ENCODE data around the gene FASTKD3. TPM values are rescaled to one million over a fixed set of nuclear protein-coding genes. Genes with fewer than 3 reads are reported as not detected.
A peak's percentile ranks its signal among the peaks of the same experiment; 100 is the strongest.

Gene FASTKD3
- total RNA-seq, 1 donor from 2014 or later, result 17.7 TPM

DNA sequence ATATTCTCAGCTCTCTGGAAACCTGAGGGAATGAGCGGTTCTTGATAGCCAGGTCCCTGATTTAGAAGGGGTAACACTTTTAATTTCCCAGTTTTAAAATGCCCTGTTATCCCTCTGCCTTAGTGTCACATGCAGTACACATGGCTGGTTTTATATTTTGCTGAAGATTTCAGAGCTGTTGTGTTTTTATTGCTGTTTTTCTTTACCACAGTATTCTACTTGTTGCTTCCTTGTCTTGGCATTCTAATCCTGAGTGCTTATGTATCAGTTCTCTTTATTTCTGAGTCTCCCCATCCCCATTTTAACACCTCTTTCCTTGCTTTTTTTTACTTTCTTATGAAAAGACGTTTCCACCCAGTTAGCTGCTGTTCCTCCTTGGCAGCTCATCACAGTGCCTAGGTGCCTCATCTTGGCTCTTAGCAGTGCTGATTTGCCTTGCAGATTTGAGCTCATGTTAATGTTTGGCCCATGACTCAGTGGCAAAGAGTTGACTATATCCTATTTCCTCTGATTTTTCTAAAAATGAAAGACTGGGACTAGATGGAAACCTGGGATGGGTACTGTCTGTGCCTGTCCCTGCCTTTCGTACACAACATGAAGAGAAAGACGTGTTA is 3.8 kb upstream of the FASTKD3 start:
- peak overlapping the region; percentile 44 for H3K4me3 Mint-ChIP-seq
- peaks cover 58% of the 10 kb centered on the region for H3K4me1 Mint-ChIP-seq
- peak overlapping the region; percentile 50 for H3K27ac Mint-ChIP-seq
- intact Hi-C loops (cut with micrococcal nuclease), result loop anchor here (10.0 kb wide), 1 partner anchor 1498 kb away; the partner anchor contains the start of gene MED10
- H3K27me3 Mint-ChIP-seq, result no peaks in the 10 kb centered on the region
- no peaks in the 10 kb centered on the region for H3K9me3 Mint-ChIP-seq
- H3K36me3 Mint-ChIP-seq (ENCODE audit: low read depth), result peaks cover 58% of the 10 kb centered on the region
- no peak for DNase-seq

DNA sequence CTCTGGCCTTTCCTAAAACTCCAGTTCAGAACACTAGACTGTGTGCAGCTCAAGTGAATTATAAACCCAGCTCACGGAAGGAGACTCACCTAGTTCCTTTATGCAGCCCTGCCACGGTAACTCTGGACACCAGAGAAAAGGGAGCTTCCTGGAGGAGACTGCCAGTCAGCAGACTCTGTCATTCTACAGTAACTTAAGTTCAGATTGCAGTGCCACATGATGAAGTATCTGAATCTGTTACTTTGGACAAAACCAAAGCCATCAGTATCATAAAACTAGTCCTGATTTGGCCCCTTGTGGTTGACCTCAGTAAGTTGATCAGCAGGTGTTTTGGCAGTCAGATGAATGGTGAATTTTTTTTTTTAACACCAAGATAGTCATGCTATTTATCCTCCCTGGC is 2.8 kb upstream of the FASTKD3 start:
- DNase-seq, result no peak
- Mint-ChIP-seq H3K27me3 (no peaks in the 10 kb centered on the region), H3K27ac (peak overlapping the region; percentile 14), H3K9me3 (no peaks in the 10 kb centered on the region), H3K36me3 (ENCODE audit: low read depth) (peaks cover 52% of the 10 kb centered on the region), H3K4me1 (peaks cover 60% of the 10 kb centered on the region), H3K4me3 (peak overlapping the region; percentile 39)
- intact Hi-C loops (cut with micrococcal nuclease), result loop anchor here (10.0 kb wide), 1 partner anchor 1497 kb away; the partner anchor contains the start of gene MED10

DNA sequence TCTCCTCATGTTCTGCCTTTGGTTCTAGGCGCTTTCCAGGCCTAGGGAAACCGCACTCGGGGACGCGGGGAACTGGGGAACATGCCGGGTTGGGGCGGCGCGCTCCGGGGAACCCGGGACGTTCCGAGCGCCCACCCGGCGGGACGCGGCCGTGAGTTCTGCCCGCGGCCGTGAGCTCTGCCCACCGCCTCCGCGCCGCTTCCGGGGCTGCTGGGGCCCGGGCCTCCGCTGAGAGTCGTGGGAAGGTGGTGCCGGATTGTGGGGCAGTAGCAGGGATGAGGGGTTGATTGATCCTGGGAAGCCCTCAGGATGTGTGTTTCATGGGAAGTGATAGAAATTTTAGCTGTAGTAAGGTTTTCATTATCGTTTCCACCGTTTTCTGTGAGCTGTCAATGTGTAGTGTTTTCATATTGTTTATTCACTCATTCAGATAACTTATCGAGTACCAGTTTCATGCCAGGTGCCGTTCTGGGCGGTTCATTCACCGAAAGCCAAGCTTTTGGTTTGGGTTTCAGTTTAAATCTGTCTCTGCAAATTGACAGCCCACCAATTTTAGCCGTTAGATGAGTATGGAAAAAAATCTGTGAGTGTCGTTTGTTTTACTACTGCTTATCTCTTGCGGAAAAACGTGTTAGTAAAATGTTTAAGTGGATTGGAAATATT is 774 bp upstream of the FASTKD3 start:
- H3K9me3 Mint-ChIP-seq, result no peaks in the 10 kb centered on the region
- H3K4me3 Mint-ChIP-seq, result peak overlapping the region; percentile 99
- no peaks in the 10 kb centered on the region for H3K27me3 Mint-ChIP-seq
- intact Hi-C loops (cut with micrococcal nuclease), result loop anchor here (1.0 to 10.0 kb wide), 4 partner anchors 9 to 1495 kb away; partner anchors contain the start of genes MED10 and TENT4A
- peaks cover 66% of the 10 kb centered on the region for H3K4me1 Mint-ChIP-seq
- peak overlapping the region; percentile 86 for H3K27ac Mint-ChIP-seq
- peaks cover 49% of the 10 kb centered on the region for H3K36me3 Mint-ChIP-seq (ENCODE audit: low read depth)
- DNase-seq, result peak; percentile 82

DNA sequence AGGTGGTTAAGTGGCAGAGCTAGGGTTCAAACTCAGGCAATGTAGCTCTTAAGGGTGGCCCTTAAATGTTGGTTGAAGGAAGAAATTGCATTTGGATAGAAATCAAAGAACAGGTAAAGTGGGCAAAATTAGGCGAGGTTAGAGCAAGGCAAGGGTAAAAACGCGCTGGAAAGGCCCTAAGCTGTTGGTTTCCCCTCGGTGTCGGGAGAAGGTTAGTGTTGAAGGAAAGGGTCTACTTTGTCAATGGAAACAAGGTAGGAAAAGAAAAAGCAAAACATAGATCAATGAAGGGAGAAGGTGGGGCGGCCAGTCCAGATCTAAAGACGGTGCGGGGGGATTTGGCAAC is 431 bp downstream of the FASTKD3 start:
- intact Hi-C loops (cut with micrococcal nuclease), result loop anchor here (1.0 to 5.0 kb wide), 2 partner anchors 10 to 1156 kb away; partner anchors contain the start of gene TENT4A
- H3K4me3 Mint-ChIP-seq, result peak overlapping the region; percentile 99
- no peak for DNase-seq
- peaks cover 59% of the 10 kb centered on the region for H3K4me1 Mint-ChIP-seq
- peaks cover 44% of the 10 kb centered on the region for H3K36me3 Mint-ChIP-seq (ENCODE audit: low read depth)
- H3K27ac Mint-ChIP-seq, result peak overlapping the region; percentile 92
- no peaks in the 10 kb centered on the region for H3K9me3 Mint-ChIP-seq
- H3K27me3 Mint-ChIP-seq, result no peaks in the 10 kb centered on the region

DNA sequence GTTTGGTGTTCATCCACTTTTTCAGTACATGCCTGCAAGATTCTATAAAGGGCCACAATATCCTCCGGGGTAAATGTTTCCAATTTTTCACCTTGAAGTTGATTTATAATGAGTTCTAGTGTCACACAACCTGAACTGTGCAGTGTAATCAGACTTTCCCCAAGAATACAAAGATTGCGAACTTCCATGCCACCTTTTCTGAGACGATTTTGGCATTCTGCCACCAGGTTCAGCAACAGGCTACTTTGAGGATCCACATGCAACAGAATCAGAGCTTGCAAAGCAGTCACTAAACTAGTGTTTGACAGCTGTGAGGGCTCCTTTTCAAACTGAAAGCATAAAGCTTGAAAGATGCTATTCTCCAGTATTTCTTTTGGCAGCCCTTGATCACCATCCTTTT is 1.6 kb downstream of the FASTKD3 start:
- H3K9me3 Mint-ChIP-seq, result no peaks in the 10 kb centered on the region
- H3K27me3 Mint-ChIP-seq, result no peaks in the 10 kb centered on the region
- peaks cover 49% of the 10 kb centered on the region for H3K4me1 Mint-ChIP-seq
- peak overlapping the region; percentile 5 for H3K4me3 Mint-ChIP-seq
- no peak overlapping the region for H3K27ac Mint-ChIP-seq
- intact Hi-C loops (cut with micrococcal nuclease), result loop anchor here (5.0 kb wide), 1 partner anchor 1155 kb away; the partner anchor contains the start of gene TENT4A
- H3K36me3 Mint-ChIP-seq (ENCODE audit: low read depth), result peaks cover 45% of the 10 kb centered on the region
- no peak for DNase-seq

DNA sequence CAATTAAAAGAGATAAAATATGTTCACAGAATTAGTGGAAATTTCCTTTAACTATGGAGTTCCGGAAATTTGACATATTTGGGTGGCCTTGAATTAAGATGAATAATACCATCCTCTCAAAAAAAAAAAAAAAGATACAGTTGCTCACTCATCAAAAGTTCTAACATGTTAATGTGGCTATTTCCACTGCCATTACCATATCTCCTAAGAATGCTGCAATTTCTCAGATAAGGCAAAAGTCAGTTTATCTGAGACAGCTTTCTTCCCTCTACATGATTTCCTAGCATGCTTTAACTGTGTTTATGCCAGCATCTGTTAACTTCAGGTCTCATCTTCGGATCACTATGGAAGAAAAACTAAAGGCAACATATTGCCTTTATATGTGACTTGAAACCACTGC is 2.6 kb downstream of the FASTKD3 start:
- DNase-seq, result no peak
- Mint-ChIP-seq H3K27ac (no peak overlapping the region), H3K9me3 (no peaks in the 10 kb centered on the region), H3K4me3 (no peak overlapping the region), H3K36me3 (ENCODE audit: low read depth) (peaks cover 42% of the 10 kb centered on the region), H3K27me3 (no peaks in the 10 kb centered on the region), H3K4me1 (peaks cover 39% of the 10 kb centered on the region)
- intact Hi-C loops (cut with micrococcal nuclease), result loop anchor here (5.0 kb wide), 1 partner anchor 1154 kb away; the partner anchor contains the start of gene TENT4A

DNA sequence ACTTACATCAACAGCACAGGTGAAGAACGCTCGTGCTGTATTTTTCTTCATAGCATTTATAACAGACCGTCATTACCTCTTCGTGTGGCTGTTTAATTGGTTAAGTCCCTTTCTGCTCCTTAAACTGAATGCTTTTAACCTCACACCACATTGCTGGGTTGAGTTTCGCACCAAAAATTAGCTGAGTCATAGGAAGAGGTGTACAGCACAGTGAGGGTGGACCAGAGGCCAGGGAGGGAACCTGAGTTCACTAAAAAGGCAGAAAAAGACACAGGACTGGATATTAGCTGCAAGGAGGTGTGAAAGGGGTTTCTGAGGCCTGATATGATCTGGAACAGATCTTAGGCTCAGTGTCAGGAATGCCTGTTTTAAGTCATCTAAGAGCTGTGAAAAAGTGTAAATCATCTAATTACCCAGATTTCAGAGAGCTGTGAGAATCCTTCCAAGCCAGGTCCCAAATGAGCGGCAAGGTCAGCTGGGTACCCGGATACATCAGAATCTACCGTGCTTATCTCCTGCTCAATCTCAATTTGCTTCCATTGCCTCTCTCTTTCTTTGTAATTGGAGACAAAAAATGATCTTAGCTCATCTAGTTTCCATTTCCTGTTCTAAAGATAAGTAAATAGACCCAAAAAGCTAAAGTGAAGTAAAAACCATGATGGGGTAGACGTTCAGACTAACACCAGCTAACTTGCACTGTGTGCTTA is 10.8 kb downstream of the FASTKD3 start:
- Mint-ChIP-seq H3K27ac (peak overlapping the region; percentile 80), H3K9me3 (no peaks in the 10 kb centered on the region), H3K4me3 (peak overlapping the region; percentile 52), H3K4me1 (peaks cover 22% of the 10 kb centered on the region), H3K27me3 (peaks cover 9% of the 10 kb centered on the region), H3K36me3 (ENCODE audit: low read depth) (peaks cover 32% of the 10 kb centered on the region)
- DNase-seq, result no peak
- intact Hi-C loops (cut with micrococcal nuclease), result loop anchor here (1.0 to 10.0 kb wide), 4 partner anchors 10 to 1093 kb away; no protein-coding TSS in a partner anchor

DNA sequence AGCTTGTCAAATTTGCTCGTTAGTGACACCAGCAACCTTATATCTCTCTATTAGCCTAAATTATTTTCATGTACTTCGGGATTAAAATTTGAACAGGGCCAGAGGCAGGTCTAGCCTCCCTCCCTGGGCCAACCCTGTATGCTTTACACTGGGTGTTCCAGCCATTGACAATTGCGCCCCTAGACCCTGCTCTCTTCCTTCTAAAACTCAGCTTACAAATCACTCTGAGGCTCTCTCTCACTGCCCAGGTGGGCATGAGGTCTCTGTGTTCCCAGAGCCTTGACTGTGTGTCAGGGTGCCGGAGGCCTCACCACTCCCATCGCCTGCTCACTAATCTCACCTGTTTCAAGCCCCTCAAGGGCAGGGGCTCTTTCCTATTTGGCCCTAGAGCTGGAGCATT is 11.5 kb downstream of the FASTKD3 start:
- intact Hi-C loops (cut with micrococcal nuclease), result loop anchor here (10.0 kb wide), 2 partner anchors 1033 to 1093 kb away; no protein-coding TSS in a partner anchor
- peaks cover 9% of the 10 kb centered on the region for H3K27me3 Mint-ChIP-seq
- no peak overlapping the region for H3K4me3 Mint-ChIP-seq
- no peaks in the 10 kb centered on the region for H3K9me3 Mint-ChIP-seq
- DNase-seq, result no peak
- H3K36me3 Mint-ChIP-seq (ENCODE audit: low read depth), result peaks cover 26% of the 10 kb centered on the region
- H3K4me1 Mint-ChIP-seq, result peaks cover 25% of the 10 kb centered on the region
- H3K27ac Mint-ChIP-seq, result peak overlapping the region; percentile 80

DNA sequence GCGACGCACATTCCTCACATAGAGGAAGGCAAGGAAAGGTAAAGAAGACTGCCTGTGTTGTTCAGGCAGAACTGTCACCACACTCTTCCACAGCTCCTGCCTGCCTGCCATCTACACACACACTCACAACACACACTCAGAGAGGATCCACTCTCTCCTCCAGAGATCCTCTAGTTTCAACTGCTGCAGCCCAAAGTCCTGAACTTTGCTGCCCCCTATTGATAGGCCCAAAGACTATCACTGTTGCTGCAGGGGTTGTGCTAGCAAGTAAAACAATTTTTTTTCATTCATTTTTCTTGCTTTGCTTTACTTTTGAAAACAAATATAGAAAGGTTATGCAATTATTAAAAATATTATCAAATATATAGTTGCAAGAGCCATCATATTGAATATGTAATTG is 12.0 kb downstream of the FASTKD3 start:
- intact Hi-C loops (cut with micrococcal nuclease), result loop anchor here (10.0 kb wide), 2 partner anchors 1032 to 1092 kb away; no protein-coding TSS in a partner anchor
- H3K36me3 Mint-ChIP-seq (ENCODE audit: low read depth), result peaks cover 25% of the 10 kb centered on the region
- peak overlapping the region; percentile 50 for H3K27ac Mint-ChIP-seq
- H3K27me3 Mint-ChIP-seq, result peaks cover 10% of the 10 kb centered on the region
- peak; percentile 83 for DNase-seq
- no peak overlapping the region for H3K4me3 Mint-ChIP-seq
- no peaks in the 10 kb centered on the region for H3K9me3 Mint-ChIP-seq
- peaks cover 30% of the 10 kb centered on the region for H3K4me1 Mint-ChIP-seq

DNA sequence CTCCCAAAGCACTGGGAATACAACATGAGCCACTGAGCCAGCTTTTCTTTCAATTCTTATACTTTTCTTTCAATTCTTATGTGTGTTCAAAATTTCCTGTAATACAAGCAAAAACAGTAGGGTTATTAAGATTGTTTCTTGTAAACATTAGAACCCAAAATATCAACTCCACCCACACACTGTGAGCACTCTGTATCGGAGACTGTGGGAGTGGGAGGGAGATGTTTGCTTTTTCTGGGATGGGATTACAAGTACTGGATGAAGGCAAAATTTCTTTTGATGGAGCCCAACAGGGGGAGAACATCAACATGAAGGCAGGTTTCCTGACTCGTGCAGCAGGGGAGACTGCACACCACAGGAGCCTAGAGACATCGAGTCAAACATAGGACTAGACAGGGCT is 13.2 kb downstream of the FASTKD3 start:
- H3K9me3 Mint-ChIP-seq, result no peaks in the 10 kb centered on the region
- no peak for DNase-seq
- peaks cover 36% of the 10 kb centered on the region for H3K4me1 Mint-ChIP-seq
- H3K27ac Mint-ChIP-seq, result no peak overlapping the region
- H3K36me3 Mint-ChIP-seq (ENCODE audit: low read depth), result peaks cover 22% of the 10 kb centered on the region
- peaks cover 18% of the 10 kb centered on the region for H3K27me3 Mint-ChIP-seq
- intact Hi-C loops (cut with micrococcal nuclease), result loop anchor here (10.0 kb wide), 2 partner anchors 1031 to 1091 kb away; no protein-coding TSS in a partner anchor
- no peak overlapping the region for H3K4me3 Mint-ChIP-seq

DNA sequence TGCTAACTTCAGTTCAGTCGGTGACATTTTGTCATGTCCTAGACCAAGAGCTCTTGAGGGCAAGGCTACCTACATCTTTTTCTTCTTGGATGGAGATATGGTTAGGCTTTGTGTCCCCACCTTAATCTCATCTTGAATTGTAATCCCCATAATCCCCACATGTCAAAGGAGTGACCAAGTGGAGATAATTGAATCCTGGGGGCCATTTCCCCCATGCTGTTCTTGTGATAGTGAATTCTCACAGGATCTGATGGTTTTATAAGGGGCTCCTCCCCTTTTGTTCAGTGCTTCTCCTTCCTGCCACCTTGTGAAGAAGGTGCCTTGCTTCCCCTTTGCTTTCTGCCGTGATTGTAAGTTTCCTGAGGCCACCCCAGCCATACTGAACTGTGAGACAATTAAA is 15.8 kb downstream of the FASTKD3 start:
- no peaks in the 10 kb centered on the region for H3K9me3 Mint-ChIP-seq
- peaks cover 35% of the 10 kb centered on the region for H3K27me3 Mint-ChIP-seq
- no peak overlapping the region for H3K4me3 Mint-ChIP-seq
- intact Hi-C loops (cut with micrococcal nuclease), result loop anchor here (10.0 kb wide), 2 partner anchors 1028 to 1088 kb away; no protein-coding TSS in a partner anchor
- no peak overlapping the region for H3K27ac Mint-ChIP-seq
- DNase-seq, result no peak
- H3K4me1 Mint-ChIP-seq, result peaks cover 30% of the 10 kb centered on the region
- H3K36me3 Mint-ChIP-seq (ENCODE audit: low read depth), result peaks cover 9% of the 10 kb centered on the region

DNA sequence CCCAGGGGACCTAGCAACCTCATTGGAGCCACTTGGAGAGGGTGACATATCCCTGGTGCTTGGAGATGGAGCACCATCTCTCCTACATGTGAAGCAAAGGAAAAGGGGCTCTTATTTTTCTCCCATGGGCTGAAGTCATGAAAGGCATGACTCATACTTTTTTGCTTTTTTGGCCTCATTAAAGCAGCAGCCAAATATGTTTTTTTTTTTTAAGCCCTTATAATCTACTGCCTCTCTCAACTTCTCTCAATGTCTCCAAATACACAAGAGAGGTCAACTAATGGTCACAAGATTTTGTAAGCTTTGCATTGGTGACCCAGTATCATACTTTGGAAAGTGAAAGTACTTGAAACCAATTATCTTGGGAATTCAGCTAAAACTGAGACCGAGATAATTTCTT is 16.3 kb downstream of the FASTKD3 start:
- DNase-seq, result no peak
- no peak overlapping the region for H3K4me3 Mint-ChIP-seq
- H3K36me3 Mint-ChIP-seq (ENCODE audit: low read depth), result peaks cover 5% of the 10 kb centered on the region
- H3K9me3 Mint-ChIP-seq, result no peaks in the 10 kb centered on the region
- peaks cover 37% of the 10 kb centered on the region for H3K27me3 Mint-ChIP-seq
- no peak overlapping the region for H3K27ac Mint-ChIP-seq
- H3K4me1 Mint-ChIP-seq, result peaks cover 26% of the 10 kb centered on the region
- intact Hi-C loops (cut with micrococcal nuclease), result loop anchor here (10.0 kb wide), 2 partner anchors 1028 to 1088 kb away; no protein-coding TSS in a partner anchor

DNA sequence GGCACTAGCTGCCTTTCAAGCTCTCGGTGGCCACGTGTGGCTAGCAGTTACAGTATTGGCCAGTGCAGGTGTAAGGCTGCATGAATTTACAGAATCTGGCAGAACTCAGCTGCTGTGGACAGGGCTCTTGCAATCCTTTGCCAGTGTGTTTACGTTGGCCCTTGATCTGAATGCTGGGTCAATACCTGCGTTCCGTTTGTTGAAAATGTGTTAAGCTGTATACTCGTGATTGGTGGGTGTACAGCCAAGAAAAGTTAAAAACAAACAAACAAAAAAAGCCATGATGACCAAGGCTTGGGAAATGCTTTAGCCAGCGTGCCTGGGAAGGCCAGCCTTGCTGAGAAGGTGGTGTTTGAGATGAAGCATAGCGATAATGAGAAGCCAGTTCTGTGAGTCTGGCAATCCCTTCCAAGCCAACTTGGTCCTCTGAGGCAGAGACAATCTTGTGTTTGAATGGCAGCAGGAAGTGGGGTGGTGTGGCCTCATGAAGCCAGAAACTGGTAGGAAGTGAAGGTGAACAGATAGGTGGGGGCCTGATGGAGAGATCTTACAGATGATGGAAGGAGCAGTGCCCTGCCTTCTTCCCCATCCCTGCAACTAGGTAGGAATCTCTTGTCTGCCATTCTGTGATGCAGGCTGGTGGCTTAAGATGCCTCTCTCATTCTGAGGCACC is 17.1 kb downstream of the FASTKD3 start:
- Mint-ChIP-seq H3K4me3 (peak overlapping the region; percentile 76), H3K9me3 (no peaks in the 10 kb centered on the region), H3K36me3 (ENCODE audit: low read depth) (peaks cover 4% of the 10 kb centered on the region), H3K27ac (no peak overlapping the region), H3K27me3 (peaks cover 39% of the 10 kb centered on the region), H3K4me1 (peaks cover 20% of the 10 kb centered on the region)
- intact Hi-C loops (cut with micrococcal nuclease), result loop anchor here (10.0 kb wide), 2 partner anchors 1027 to 1087 kb away; no protein-coding TSS in a partner anchor
- DNase-seq, result no peak
